Measurements from ENCODE around the gene HUWE1.

GRCh38 chrX:53556868-53557267, 129.7 kb downstream of the HUWE1 start:
- TF ChIP-seq, protein P1, sequence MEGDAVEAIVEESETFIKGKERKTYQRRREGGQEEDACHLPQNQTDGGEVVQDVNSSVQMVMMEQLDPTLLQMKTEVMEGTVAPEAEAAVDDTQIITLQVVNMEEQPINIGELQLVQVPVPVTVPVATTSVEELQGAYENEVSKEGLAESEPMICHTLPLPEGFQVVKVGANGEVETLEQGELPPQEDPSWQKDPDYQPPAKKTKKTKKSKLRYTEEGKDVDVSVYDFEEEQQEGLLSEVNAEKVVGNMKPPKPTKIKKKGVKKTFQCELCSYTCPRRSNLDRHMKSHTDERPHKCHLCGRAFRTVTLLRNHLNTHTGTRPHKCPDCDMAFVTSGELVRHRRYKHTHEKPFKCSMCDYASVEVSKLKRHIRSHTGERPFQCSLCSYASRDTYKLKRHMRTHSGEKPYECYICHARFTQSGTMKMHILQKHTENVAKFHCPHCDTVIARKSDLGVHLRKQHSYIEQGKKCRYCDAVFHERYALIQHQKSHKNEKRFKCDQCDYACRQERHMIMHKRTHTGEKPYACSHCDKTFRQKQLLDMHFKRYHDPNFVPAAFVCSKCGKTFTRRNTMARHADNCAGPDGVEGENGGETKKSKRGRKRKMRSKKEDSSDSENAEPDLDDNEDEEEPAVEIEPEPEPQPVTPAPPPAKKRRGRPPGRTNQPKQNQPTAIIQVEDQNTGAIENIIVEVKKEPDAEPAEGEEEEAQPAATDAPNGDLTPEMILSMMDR (conservative IDR thresholded peaks at IDR 0.05): no peak
- no peak for TF ChIP-seq EZH2 (IDR thresholded peaks at IDR 0.05; ENCODE audit: low read depth)

All from PC-9 (cell line).